HG02870 (cell line): Measurements from ENCODE around the gene MOB2.

Source experiments
- ATAC-seq: cut with Tn5 transposase; IDR thresholded peaks from one replicate; pipeline ENCODE4 v1.9.1; 2021; ENCODE audit warnings: mild to moderate bottlenecking, moderate library complexity; ENCODE audit not compliant: unreplicated experiment

The MOB2 gene, protein sequence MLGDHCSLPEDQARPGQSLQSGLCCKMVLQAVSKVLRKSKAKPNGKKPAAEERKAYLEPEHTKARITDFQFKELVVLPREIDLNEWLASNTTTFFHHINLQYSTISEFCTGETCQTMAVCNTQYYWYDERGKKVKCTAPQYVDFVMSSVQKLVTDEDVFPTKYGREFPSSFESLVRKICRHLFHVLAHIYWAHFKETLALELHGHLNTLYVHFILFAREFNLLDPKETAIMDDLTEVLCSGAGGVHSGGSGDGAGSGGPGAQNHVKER

DNA sequence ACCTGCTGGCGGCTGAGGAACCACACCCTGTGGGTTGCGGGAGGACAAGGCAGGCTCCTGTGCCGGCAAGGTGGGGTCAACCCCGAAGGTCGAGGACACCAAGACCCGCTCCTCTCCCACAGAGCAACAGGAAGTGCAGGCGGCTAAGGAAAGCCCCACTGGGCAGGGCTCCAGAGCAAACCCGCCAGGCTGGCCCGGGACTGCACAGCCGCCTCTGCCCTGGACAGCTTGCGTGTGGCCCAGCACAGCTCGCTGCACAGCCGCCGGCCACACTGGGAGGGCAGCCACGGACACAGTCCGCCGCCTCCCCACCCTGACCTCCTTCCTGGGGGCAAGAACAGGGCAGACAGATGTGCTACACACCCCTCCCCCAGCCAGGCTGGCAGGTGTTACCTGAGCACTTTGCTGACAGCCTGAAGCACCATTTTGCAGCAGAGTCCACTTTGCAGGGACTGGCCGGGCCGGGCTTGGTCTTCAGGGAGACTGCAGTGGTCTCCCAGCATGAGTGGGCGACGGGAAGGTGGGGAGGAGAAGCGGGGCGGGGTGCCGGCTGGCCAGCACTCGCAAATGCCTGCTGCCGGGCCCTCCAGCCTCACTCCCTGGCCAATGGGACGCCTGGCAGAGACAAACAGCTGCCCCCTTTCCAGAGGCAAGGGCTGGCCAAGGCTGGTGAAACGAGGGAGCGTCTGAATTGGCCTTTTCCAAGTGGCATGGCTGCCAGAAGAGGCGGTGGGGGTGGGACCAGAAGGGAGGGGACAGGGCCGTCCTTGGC, at the start of gene MOB2:
Gene MOB2, minus strand, starts transcription at position 726 of the 772 bp plus-strand sequence. Its CDS starts 223 bp downstream, at position 503.
- ATAC-seq = no peak

- ATAC-seq = no peak
These were observed 48.1 kb upstream of the MOB2 start for GRCh38 chr11:1534682-1535081.

GRCh38 chr11:1534171-1534570, 47.6 kb upstream of the MOB2 start:
- no peak for ATAC-seq

DNA sequence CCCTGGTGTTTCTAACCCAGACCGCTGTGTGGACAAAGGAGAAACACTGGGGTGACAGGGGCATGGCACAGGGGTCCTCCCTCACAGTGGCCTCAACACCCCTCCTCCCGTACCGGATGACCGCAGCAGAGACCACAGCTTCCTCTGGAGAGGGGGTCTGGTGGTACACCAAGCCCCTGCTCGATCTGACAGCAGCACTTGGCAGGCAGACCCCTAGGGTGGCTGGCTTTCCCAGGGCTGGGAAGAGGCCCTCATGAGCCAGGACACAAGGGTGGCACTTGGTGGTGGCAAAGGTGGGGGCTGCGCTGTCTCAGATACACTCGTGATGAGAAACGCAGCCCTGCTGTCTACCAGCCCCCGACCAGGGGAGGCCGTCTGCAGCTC, 46.8 kb upstream of the MOB2 start:
- no peak for ATAC-seq

DNA sequence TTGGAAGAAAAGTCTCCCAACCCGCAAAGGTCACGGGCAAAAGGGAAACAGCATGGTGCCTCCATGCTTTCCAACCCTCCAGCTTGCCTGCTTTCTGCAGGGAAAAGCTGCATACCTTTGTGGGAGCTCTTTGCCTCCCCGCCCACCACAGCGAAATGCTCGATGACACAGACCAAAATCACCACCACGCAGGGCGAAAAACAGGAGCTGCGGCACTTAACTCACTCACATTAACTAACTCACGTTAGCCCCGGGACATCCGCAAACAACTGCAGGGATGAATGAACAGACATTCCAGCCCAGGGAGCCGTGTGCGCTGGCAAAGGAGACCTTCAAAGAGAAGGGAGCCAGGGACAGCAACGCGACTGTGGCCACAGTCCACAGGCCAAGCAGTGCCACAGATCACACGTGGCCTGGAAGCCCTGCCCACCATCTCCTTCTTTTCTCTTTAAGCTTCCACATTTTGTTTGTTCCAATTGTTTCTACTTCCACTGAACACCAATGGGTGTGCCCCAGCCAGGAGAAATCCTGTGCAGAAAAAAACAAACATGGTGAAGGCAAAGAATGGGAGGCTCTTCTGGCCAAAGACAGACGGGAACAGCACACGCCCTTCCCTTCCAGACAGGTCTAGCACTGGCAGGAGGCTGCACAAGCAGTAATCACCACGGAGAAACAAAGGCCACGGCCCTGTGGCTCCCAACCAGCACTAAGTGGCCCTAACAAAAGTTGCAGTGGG, 46.2 kb upstream of the MOB2 start:
- no peak for ATAC-seq

DNA sequence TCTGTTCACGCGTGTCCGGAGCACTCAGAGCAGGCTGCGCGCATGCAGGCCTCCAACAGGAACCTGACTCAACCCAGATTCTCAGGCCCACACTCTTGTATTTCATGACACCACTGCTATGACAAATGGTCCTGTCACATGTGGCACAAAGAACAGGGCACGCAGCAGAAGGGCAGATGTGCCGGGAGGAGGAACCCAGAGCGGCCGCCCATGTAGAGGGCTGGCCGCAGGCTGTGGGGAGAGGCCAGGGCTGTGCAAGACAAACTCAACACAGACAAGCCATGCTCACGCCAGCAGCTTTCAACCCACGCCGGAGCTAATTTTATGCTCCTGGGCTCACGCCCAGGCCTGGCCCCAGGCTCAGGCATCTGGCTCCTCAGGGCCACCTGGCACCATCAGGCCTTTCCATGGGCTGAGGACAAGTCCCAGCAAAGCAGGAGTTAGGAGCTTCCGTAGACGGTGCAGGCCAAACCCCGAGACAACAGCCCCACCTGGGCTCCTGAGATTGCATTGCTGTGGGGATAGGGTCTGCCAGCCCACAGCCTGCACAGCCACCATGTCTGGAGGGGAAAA, 45.5 kb upstream of the MOB2 start:
- ATAC-seq = no peak

GRCh38 chr11:1531449-1532013, 45.0 kb upstream of the MOB2 start:
- no peak for ATAC-seq

DNA sequence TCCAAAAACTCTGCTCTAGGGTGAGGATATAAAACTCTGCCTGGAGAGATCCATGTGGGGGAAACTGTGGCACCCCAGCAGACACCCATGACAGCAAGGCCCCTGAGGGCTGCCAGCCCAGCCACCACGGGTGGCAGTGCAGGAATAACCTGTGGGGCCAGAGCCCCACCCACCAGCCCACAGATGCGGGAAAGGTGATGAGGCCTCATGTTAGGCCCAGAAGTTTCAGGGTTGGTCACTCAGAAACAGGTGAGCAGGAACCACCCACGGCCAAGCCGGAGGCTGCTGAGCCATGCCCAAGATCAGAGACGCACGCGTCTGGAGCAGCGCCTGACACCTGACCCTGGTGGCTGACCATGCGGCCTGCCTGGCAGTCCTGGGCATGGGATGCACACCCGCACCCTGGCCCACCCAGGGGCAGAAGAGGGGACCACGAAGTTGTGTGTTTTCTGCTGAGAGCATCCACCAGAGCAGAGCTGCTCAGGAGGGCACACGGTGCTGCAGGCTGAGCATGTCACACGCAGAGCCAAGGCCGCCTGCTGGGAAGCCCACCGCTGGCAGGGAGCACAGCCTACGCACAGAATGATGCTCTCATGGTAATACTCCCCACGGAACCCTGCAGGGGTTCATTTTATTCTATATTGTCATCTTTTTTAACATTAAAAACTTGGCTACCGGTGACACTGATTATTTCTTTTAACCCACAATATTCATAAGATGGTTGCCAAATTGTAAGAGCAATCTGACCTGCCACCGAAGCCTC, 44.3 kb upstream of the MOB2 start:
- no peak for ATAC-seq

- no peak for ATAC-seq
These were observed 43.2 kb upstream of the MOB2 start for GRCh38 chr11:1529774-1530173.

DNA sequence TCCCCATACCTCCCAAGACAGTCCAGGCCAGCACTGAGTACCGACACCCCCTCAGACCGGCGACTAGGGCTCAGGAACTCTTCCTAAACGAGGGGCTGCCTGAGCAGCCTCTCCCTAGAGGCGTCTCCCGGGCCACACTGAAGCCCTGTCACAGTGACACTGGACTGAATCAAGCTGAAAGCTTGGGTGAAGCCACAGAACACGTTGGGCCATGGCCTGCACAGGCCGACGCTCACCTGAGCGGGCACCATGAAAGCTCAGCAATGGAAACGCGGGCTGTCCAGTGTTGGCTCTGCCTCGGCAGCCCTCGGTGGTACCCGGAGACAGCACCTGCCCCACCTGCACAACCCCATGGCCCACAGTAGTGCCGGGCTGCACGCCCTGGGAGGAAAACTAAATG, 42.7 kb upstream of the MOB2 start:
- ATAC-seq = no peak

DNA sequence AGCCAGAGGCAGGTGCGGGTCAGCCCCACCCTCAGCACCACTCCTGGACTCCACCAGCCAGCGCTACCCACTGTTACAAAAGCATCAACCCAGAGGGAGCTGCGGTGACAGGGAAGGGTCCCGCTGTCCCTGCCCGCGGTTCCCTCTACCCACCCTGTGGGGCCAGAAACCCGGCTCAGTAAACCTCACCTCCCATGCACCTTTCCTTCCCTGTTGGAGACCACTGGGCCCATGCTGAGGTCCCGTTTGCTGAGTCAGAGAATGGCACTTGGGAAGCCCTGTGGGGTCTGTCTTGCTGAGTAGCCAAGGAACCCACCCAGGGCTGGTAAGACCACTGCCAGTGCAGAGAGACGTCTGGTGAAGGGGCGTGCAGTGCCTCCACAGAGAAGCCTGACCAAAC, 42.1 kb upstream of the MOB2 start:
- no peak for ATAC-seq

GRCh38 chr11:1526785-1527184, 40.2 kb upstream of the MOB2 start:
- no peak for ATAC-seq

DNA sequence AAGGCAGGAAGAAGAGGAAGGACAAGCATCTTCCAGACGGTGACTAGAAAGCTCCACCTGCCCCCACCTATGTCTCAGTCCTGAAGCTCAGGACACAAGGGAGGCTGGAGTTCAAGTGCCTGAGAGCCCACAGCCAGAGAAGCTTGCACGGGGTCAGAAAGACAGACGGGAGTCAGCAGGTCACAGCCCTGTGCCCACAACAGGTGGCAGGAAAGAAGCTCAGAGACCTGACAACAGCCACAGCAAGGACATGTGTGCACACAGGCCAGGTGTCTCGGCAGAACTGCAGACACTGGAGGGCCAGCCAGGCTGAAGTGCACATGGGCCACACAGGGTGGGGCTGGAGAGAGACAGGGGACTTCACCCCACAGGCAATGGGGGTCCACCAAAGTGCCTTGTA, 37.2 kb upstream of the MOB2 start:
- no peak for ATAC-seq

DNA sequence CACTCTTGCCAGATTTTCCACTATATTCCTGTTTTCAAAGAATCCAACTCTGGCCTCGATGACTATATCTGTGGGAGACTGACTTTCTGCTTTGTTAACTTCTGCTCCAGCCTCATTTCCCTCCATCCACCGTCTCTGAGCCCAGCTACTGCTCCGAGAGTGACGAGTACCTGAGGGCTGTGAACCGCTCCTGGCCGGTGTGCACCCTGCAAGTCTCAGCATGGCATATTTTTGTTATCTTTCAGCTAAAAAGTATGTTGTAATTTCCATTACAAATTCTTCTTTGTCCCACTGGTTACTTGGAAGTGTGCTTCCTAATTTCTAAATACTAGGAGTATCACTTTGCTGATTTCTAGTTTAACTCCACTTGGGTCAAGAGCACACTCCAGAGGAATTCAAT, 36.5 kb upstream of the MOB2 start:
- no peak for ATAC-seq

- ATAC-seq = peak; percentile 39
These were observed 35.5 kb upstream of the MOB2 start for GRCh38 chr11:1522081-1522424.

GRCh38 chr11:1521382-1522080, 35.0 kb upstream of the MOB2 start:
- ATAC-seq = peak; percentile 76

GRCh38 chr11:1520663-1521267, 34.2 kb upstream of the MOB2 start:
- ATAC-seq = no peak

- no peak for ATAC-seq
These were observed 33.7 kb upstream of the MOB2 start for GRCh38 chr11:1520209-1520662.
